Measurements from ENCODE around the gene SLC39A6. TPM values are rescaled to one million over a fixed set of nuclear protein-coding genes. Genes with fewer than 3 reads are reported as not detected.

The SLC39A6 gene
- total and polyA plus RNA-seq, 2 of the 13 experiments (the other 11 are each of a cell fraction or from before 2014, with no cell fraction given): 41.7 to 59.2 TPM

GRCh38 chr18:36176177-36176584 lies 47.0 kb upstream of the SLC39A6 start (continued):
- TF ChIP-seq ZBTB49 (CRISPR knock-in tag; IDR thresholded peaks at IDR 0.05; ENCODE audit: borderline replicate concordance) (no peak), ARID5B (CRISPR knock-in tag; IDR thresholded peaks at IDR 0.05) (peak; percentile 98), CBX2 (IDR thresholded peaks at IDR 0.05; ENCODE audit: low read depth, low read length) (no peak), CBX2 (CRISPR knock-in tag; IDR thresholded peaks at IDR 0.05; ENCODE audit: low read depth) (no peak), ZNF407 (CRISPR knock-in tag; IDR thresholded peaks at IDR 0.05; ENCODE audit: not compliant biosample characterization) (no peak), CTCF (CRISPR knock-in tag; IDR thresholded peaks at IDR 0.05) (no peak), ATF2 (CRISPR knock-in tag; IDR thresholded peaks at IDR 0.05) (peak; percentile 92), ZNF577 (CRISPR knock-in tag; IDR thresholded peaks at IDR 0.05; ENCODE audit: borderline replicate concordance, low read depth) (no peak), RELA (CRISPR knock-in tag; IDR thresholded peaks at IDR 0.05) (no peak), ZNF619 (CRISPR knock-in tag; IDR thresholded peaks at IDR 0.05) (no peak), RBAK (CRISPR knock-in tag; IDR thresholded peaks at IDR 0.05) (0 out of 2 replicates have a peak, but pooled peaks have one; percentile 20)
